ENCODE results near the gene PROSER3.

The PROSER3 gene

GRCh38 chr19:35779033-35779432, 21.1 kb downstream of the PROSER3 start:
- ATAC-seq, result no peak
- TF ChIP-seq RARB (CRISPR knock-in tag; IDR thresholded peaks at IDR 0.05) (no peak), ARNTL (CRISPR knock-in tag; IDR thresholded peaks at IDR 0.05; ENCODE audit: borderline replicate concordance, low read depth) (no peak), ZNF8 (CRISPR knock-in tag; IDR thresholded peaks at IDR 0.05) (no peak), TCF4 (CRISPR knock-in tag; IDR thresholded peaks at IDR 0.05; ENCODE audit: borderline replicate concordance) (no peak)

GRCh38 chr19:35780058-35780457, 22.1 kb downstream of the PROSER3 start:
- no peak for ATAC-seq

GRCh38 chr19:35780717-35781116, 22.7 kb downstream of the PROSER3 start:
- TF ChIP-seq TCF4 (CRISPR knock-in tag; IDR thresholded peaks at IDR 0.05; ENCODE audit: borderline replicate concordance) (no peak), ZNF8 (CRISPR knock-in tag; IDR thresholded peaks at IDR 0.05) (no peak), ZNF565 (CRISPR knock-in tag; conservative IDR thresholded peaks at IDR 0.05; ENCODE audit: low read depth) (no peak), ZNF70 (CRISPR knock-in tag; IDR thresholded peaks at IDR 0.05) (no peak), BACH2 (CRISPR knock-in tag; IDR thresholded peaks at IDR 0.05; ENCODE audit: borderline replicate concordance) (no peak), ZC3H10 (CRISPR knock-in tag; IDR thresholded peaks at IDR 0.05) (no peak), TSHZ2 (CRISPR knock-in tag; IDR thresholded peaks at IDR 0.05) (no peak), PPARA (CRISPR knock-in tag; IDR thresholded peaks at IDR 0.05; ENCODE audit: borderline replicate concordance) (no peak), PATZ1 (CRISPR knock-in tag; IDR thresholded peaks at IDR 0.05; ENCODE audit: borderline replicate concordance) (no peak), ZFP3 (CRISPR knock-in tag; IDR thresholded peaks at IDR 0.05) (no peak), OSR1 (CRISPR knock-in tag; IDR thresholded peaks at IDR 0.05) (no peak)
- no peak for ATAC-seq

More at GRCh38 chr19:35780058-35780457, 22.1 kb downstream of the PROSER3 start:
- no peak for TF ChIP-seq ZFP30 (CRISPR knock-in tag; IDR thresholded peaks at IDR 0.05)
- no peak for TF ChIP-seq PPARA (CRISPR knock-in tag; IDR thresholded peaks at IDR 0.05; ENCODE audit: borderline replicate concordance)
- TF ChIP-seq OSR1 (CRISPR knock-in tag; IDR thresholded peaks at IDR 0.05), result no peak
- TF ChIP-seq TCF4 (CRISPR knock-in tag; IDR thresholded peaks at IDR 0.05; ENCODE audit: borderline replicate concordance), result no peak
- TF ChIP-seq RARB (CRISPR knock-in tag; IDR thresholded peaks at IDR 0.05), result no peak
- TF ChIP-seq ZFP3 (CRISPR knock-in tag; IDR thresholded peaks at IDR 0.05), result no peak
- no peak for TF ChIP-seq BACH2 (CRISPR knock-in tag; IDR thresholded peaks at IDR 0.05; ENCODE audit: borderline replicate concordance)
- TF ChIP-seq POU6F1 (CRISPR knock-in tag; IDR thresholded peaks at IDR 0.05; ENCODE audit: borderline replicate concordance, low read depth), result no peak
- TF ChIP-seq ZNF8 (CRISPR knock-in tag; IDR thresholded peaks at IDR 0.05), result no peak
- TF ChIP-seq ZC3H10 (CRISPR knock-in tag; IDR thresholded peaks at IDR 0.05), result no peak
- no peak for TF ChIP-seq TOX (CRISPR knock-in tag; IDR thresholded peaks at IDR 0.05; ENCODE audit: borderline replicate concordance)
- TF ChIP-seq SNAI2 (CRISPR knock-in tag; IDR thresholded peaks at IDR 0.05), result no peak

- no peak for ATAC-seq
- no peak for TF ChIP-seq SNAI2 (CRISPR knock-in tag; IDR thresholded peaks at IDR 0.05)
- no peak for TF ChIP-seq ZNF565 (CRISPR knock-in tag; conservative IDR thresholded peaks at IDR 0.05; ENCODE audit: low read depth)
- TF ChIP-seq ISL1 (CRISPR knock-in tag; IDR thresholded peaks at IDR 0.05), result no peak
- TF ChIP-seq POU6F1 (CRISPR knock-in tag; IDR thresholded peaks at IDR 0.05; ENCODE audit: borderline replicate concordance, low read depth), result no peak
- TF ChIP-seq ZFP30 (CRISPR knock-in tag; IDR thresholded peaks at IDR 0.05), result no peak
- no peak for TF ChIP-seq BACH2 (CRISPR knock-in tag; IDR thresholded peaks at IDR 0.05; ENCODE audit: borderline replicate concordance)
- TF ChIP-seq TOX (CRISPR knock-in tag; IDR thresholded peaks at IDR 0.05; ENCODE audit: borderline replicate concordance), result no peak
- no peak for TF ChIP-seq OSR1 (CRISPR knock-in tag; IDR thresholded peaks at IDR 0.05)
- TF ChIP-seq ARNTL (CRISPR knock-in tag; IDR thresholded peaks at IDR 0.05; ENCODE audit: borderline replicate concordance, low read depth), result no peak
- no peak for TF ChIP-seq ZC3H10 (CRISPR knock-in tag; IDR thresholded peaks at IDR 0.05)
- no peak for TF ChIP-seq TSHZ2 (CRISPR knock-in tag; IDR thresholded peaks at IDR 0.05)
- TF ChIP-seq ZNF70 (CRISPR knock-in tag; IDR thresholded peaks at IDR 0.05), result no peak
- no peak for TF ChIP-seq CREB5 (CRISPR knock-in tag; IDR thresholded peaks at IDR 0.05; ENCODE audit: low read depth)
These were observed 23.7 kb downstream of the PROSER3 start for GRCh38 chr19:35781650-35782049.

Measured in SK-N-SH treated with all-trans-retinoic acid at 6 μM for 48 hours (cell line).